Vagina (tissue), 2 donors: ENCODE measurements around the gene WWOX.

Experiments
- CTCF ChIP-seq, 3 experiments: fragments of 450-650 bp in 2 of 3; fragments of 200-600 bp in 1 of 3; sonication (generic) in 1 of 3; IDR thresholded peaks; one replicate each; pipeline ENCODE4 v1.5.1; 2017 to 2019; ENCODE audit warnings: antibody characterized with exemption in 3 of 3, mild to moderate bottlenecking in 2 of 3, moderate library complexity in 2 of 3
- POLR2A ChIP-seq, 2 donors: fragments of 450-650 bp; IDR thresholded peaks; one replicate each; pipeline ENCODE4 v1.6.1; 2017; ENCODE audit warnings: antibody characterized with exemption in 2 of 2, mild to moderate bottlenecking in 2 of 2, moderate library complexity in 2 of 2
- POLR2AphosphoS5 ChIP-seq, 2 donors: sonication (generic); formaldehyde crosslinking; IDR thresholded peaks; one replicate each; pipeline ENCODE4 v1.9.0; 2017; ENCODE audit warnings: antibody characterized with exemption in 2 of 2, mild to moderate bottlenecking in 2 of 2, low read depth in 1 of 2; ENCODE audit not compliant: insufficient read depth in 1 of 2

DNA sequence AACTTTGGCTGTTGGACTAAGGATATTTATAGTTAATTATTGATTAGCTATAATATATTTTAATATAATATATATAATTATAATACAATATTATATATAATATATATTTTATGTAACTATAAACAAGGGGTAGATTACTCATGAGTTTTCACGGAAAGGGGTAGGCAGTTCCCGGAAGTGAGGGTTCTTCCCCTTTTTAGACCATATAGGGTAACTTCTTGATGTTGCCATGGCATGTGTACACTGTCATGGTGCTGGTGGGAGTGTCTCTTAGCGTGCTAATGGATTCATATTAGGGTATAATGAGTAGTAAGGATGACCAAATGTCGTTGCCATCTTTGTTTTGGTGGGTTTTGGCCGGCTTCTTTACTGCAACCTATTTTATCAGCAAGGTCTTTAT, 315.6 kb downstream of the WWOX start:
- TF ChIP-seq CTCF (IDR thresholded peaks at IDR 0.05) (no peak), POLR2A (IDR thresholded peaks at IDR 0.05) (no peak), POLR2AphosphoS5 (IDR thresholded peaks at IDR 0.05; ENCODE audit: insufficient read depth in 1 of 2, low read depth in 1 of 2) (no peak)
